Measurements from ENCODE around the gene DLGAP3.
"Not testable (repeated sequence)": the region's sequence is repeated elsewhere in the genome, so short reads cannot be mapped to it uniquely, and the experiment has no call there.

The DLGAP3 gene

GRCh38 chr1:34828611-34829010 is 100.8 kb downstream of the DLGAP3 start:
- ATAC-seq (replicated peaks; ENCODE audit: extremely low read depth, poor library complexity, severe bottlenecking) (no peak), DNase-seq (ENCODE audit: low spot score in 2 of 2) (no peak)
- Mint-ChIP-seq H3K27me3 (no peaks in the 10 kb centered on the region), H3K4me1 (no peaks in the 10 kb centered on the region), H3K4me3 (no peak overlapping the region), H3K36me3 (ENCODE audit: insufficient read depth) (no peaks in the 10 kb centered on the region), H3K9me3 (peaks cover 6% of the 10 kb centered on the region), H3K27ac (ENCODE audit: low read depth) (no peak overlapping the region)

GRCh38 chr1:34827341-34827941 is 102.0 kb downstream of the DLGAP3 start:
- Mint-ChIP-seq H3K27me3 (no peaks in the 10 kb centered on the region), H3K4me1 (no peaks in the 10 kb centered on the region), H3K36me3 (ENCODE audit: insufficient read depth) (no peaks in the 10 kb centered on the region), H3K9me3 (peaks cover 6% of the 10 kb centered on the region), H3K27ac (ENCODE audit: low read depth) (no peak overlapping the region), H3K4me3 (no peak overlapping the region)
- DNase-seq (ENCODE audit: low spot score in 2 of 2) (no peak), ATAC-seq (replicated peaks; ENCODE audit: extremely low read depth, poor library complexity, severe bottlenecking) (no peak)

GRCh38 chr1:34825455-34826091 is 103.9 kb downstream of the DLGAP3 start:
- no peak for ATAC-seq (replicated peaks; ENCODE audit: extremely low read depth, poor library complexity, severe bottlenecking)
- H3K36me3 Mint-ChIP-seq (ENCODE audit: insufficient read depth): no peaks in the 10 kb centered on the region
- H3K27ac Mint-ChIP-seq (ENCODE audit: low read depth): no peak overlapping the region
- DNase-seq (ENCODE audit: low spot score in 2 of 2): no peak
- peaks cover 6% of the 10 kb centered on the region for H3K9me3 Mint-ChIP-seq
- H3K4me1 Mint-ChIP-seq: no peaks in the 10 kb centered on the region
- no peaks in the 10 kb centered on the region for H3K27me3 Mint-ChIP-seq
- no peak overlapping the region for H3K4me3 Mint-ChIP-seq

GRCh38 chr1:34824817-34825454 is 104.5 kb downstream of the DLGAP3 start:
- no peak for DNase-seq (ENCODE audit: low spot score in 2 of 2)
- no peaks in the 10 kb centered on the region for H3K27me3 Mint-ChIP-seq
- peaks cover 6% of the 10 kb centered on the region for H3K9me3 Mint-ChIP-seq
- no peak overlapping the region for H3K4me3 Mint-ChIP-seq
- H3K4me1 Mint-ChIP-seq: no peaks in the 10 kb centered on the region
- H3K36me3 Mint-ChIP-seq (ENCODE audit: insufficient read depth): no peaks in the 10 kb centered on the region
- H3K27ac Mint-ChIP-seq (ENCODE audit: low read depth): no peak overlapping the region
- no peak for ATAC-seq (replicated peaks; ENCODE audit: extremely low read depth, poor library complexity, severe bottlenecking)

GRCh38 chr1:34822202-34822601 is 107.2 kb downstream of the DLGAP3 start:
- no peaks in the 10 kb centered on the region for H3K36me3 Mint-ChIP-seq (ENCODE audit: insufficient read depth)
- H3K9me3 Mint-ChIP-seq: peaks cover 6% of the 10 kb centered on the region
- no peak for DNase-seq (ENCODE audit: low spot score in 2 of 2)
- no peaks in the 10 kb centered on the region for H3K27me3 Mint-ChIP-seq
- no peaks in the 10 kb centered on the region for H3K4me1 Mint-ChIP-seq
- no peak overlapping the region for H3K27ac Mint-ChIP-seq (ENCODE audit: low read depth)
- no peak for ATAC-seq (replicated peaks; ENCODE audit: extremely low read depth, poor library complexity, severe bottlenecking)
- H3K4me3 Mint-ChIP-seq: no peak overlapping the region

- not testable (repeated sequence) for H3K4me1 Mint-ChIP-seq; H3K4me3 Mint-ChIP-seq; DNase-seq (ENCODE audit: low spot score in 2 of 2); H3K9me3 Mint-ChIP-seq; H3K27ac Mint-ChIP-seq (ENCODE audit: low read depth); ATAC-seq (replicated peaks; ENCODE audit: extremely low read depth, poor library complexity, severe bottlenecking); H3K27me3 Mint-ChIP-seq; H3K36me3 Mint-ChIP-seq (ENCODE audit: insufficient read depth)
These were observed 110.6 kb downstream of the DLGAP3 start for GRCh38 chr1:34818862-34819261.

GRCh38 chr1:34816778-34817177 is 112.7 kb downstream of the DLGAP3 start:
- Mint-ChIP-seq H3K27ac (ENCODE audit: low read depth) (no peak overlapping the region), H3K9me3 (no peaks in the 10 kb centered on the region), H3K27me3 (no peaks in the 10 kb centered on the region), H3K4me3 (no peak overlapping the region), H3K36me3 (ENCODE audit: insufficient read depth) (no peaks in the 10 kb centered on the region), H3K4me1 (no peaks in the 10 kb centered on the region)
- DNase-seq (ENCODE audit: low spot score in 2 of 2) (no peak), ATAC-seq (replicated peaks; ENCODE audit: extremely low read depth, poor library complexity, severe bottlenecking) (no peak)

- Mint-ChIP-seq H3K4me1 (no peaks in the 10 kb centered on the region), H3K27me3 (no peaks in the 10 kb centered on the region), H3K9me3 (no peaks in the 10 kb centered on the region), H3K36me3 (ENCODE audit: insufficient read depth) (no peaks in the 10 kb centered on the region), H3K4me3 (no peak overlapping the region), H3K27ac (ENCODE audit: low read depth) (no peak overlapping the region)
- DNase-seq (ENCODE audit: low spot score in 2 of 2) (no peak), ATAC-seq (replicated peaks; ENCODE audit: extremely low read depth, poor library complexity, severe bottlenecking) (no peak)
These were observed 113.1 kb downstream of the DLGAP3 start for GRCh38 chr1:34816332-34816731.

Measured in central memory CD8-positive, alpha-beta T cell (primary cell).